Activated gamma-delta T cell treated with Interleukin-2 at 50 U/mL for 16 hours (primary cell): Measurements from ENCODE around the gene GCFC2.

Experiments
- DNase-seq: peaks from one replicate; pipeline ENCODE4 v3.0.0-alpha.2; 2020

GCFC2 gene

GRCh38 chr2:75621228-75621627 is 89.5 kb downstream of the GCFC2 start:
- no peak for DNase-seq

GRCh38 chr2:75619956-75620740 is 90.6 kb downstream of the GCFC2 start:
- DNase-seq: no peak

DNA sequence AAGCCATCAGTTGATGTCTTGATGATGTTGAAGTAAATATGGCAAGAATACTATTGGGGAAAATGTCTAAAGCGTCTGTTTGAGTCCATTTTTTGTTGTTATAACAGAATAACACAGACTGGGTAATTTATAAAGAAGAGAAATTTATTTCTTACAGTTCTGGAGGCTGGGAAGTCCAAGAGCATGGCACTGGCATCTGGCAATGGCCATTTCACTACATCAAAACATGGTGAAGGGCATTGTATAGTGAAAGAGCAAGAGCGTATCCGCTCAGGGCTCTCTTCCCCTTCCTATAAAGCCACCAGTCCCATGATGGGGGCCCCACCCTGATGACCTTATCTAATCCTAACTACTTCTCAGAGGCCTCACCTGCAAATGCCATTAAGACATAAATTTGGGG is 93.8 kb downstream of the GCFC2 start:
- DNase-seq: no peak

GRCh38 chr2:75616406-75616805 is 94.3 kb downstream of the GCFC2 start:
- no peak for DNase-seq

GRCh38 chr2:75614162-75614651 is 96.5 kb downstream of the GCFC2 start:
- no peak for DNase-seq

- DNase-seq: no peak
These were observed 97.9 kb downstream of the GCFC2 start for GRCh38 chr2:75612862-75613243.
